Panc1 (cell line): Measurements from ENCODE around the gene FARS2. TPM values are rescaled to one million over a fixed set of nuclear protein-coding genes. Genes with fewer than 3 reads are reported as not detected.

Source experiments
- ATAC-seq: fragments of 200-7000 bp; cut with Tn5 transposase; 2 replicates; pipeline ENCODE4 v1.9.1; 2020; ENCODE audit warnings: mild to moderate bottlenecking, moderate library complexity
- BruUV-seq: library from RNA; stranded (reverse); fragments of 400-500 nt; replicated peaks from 2 replicates; lab custom pipeline; 2021; lab: Mats Ljungman, UMichigan
- CTCF ChIA-PET: fragments of 300-600 bp; sonication (Branson Sonifier 250); formaldehyde crosslinking; loops from one replicate; lab custom pipeline; 2022; ENCODE audit warnings: antibody characterized with exemption; lab: Charles Lee
- POLR2A ChIA-PET: fragments of 300-600 bp; sonication (Branson Sonifier 250); formaldehyde crosslinking; loops from one replicate; lab custom pipeline; 2022; ENCODE audit warnings: antibody characterized with exemption; lab: Charles Lee
- DNase-seq: peaks from one replicate; pipeline ENCODE4 v3.0.0-alpha.2; 2010; ENCODE audit warnings: low read depth, low spot score
- H3K27ac ChIP-seq: 2 replicates; pipeline ENCODE4 v1.5.1; 2011; ENCODE audit warnings: mild to moderate bottlenecking, low read length, inconsistent platforms
- H3K27me3 ChIP-seq: fragments of 200-500 bp; sonication (Bioruptor generic); 2 replicates; pipeline ENCODE4 v1.6.0; 2014; ENCODE audit warnings: low read length, inconsistent platforms; ENCODE audit not compliant: control insufficient read depth, insufficient read depth
- H3K36me3 ChIP-seq: fragments of 200-500 bp; sonication (Bioruptor generic); 2 replicates; pipeline ENCODE4 v1.5.1; 2014; ENCODE audit warnings: inconsistent platforms, mild to moderate bottlenecking, low read length, moderate library complexity; ENCODE audit not compliant: control insufficient read depth, insufficient read depth
- H3K4me1 ChIP-seq: 2 replicates; pipeline ENCODE4 v1.5.1; 2011; ENCODE audit warnings: inconsistent platforms, mild to moderate bottlenecking, low read length, moderate library complexity; ENCODE audit not compliant: control insufficient read depth, insufficient read depth
- H3K4me3 ChIP-seq, 2 experiments: 2 replicates each; pipeline ENCODE4 v1.5.1; 2011 to 2012; ENCODE audit warnings: low read depth in 2 of 2, low read length in 2 of 2, mild to moderate bottlenecking in 2 of 2, inconsistent platforms in 1 of 2, moderate library complexity in 1 of 2
- H3K9me3 ChIP-seq: fragments of 200-500 bp; sonication (Bioruptor generic); 2 replicates; pipeline ENCODE4 v1.5.1; 2014; ENCODE audit warnings: low read depth, mild to moderate bottlenecking, inconsistent platforms, low read length, moderate library complexity; ENCODE audit not compliant: control insufficient read depth, insufficient read depth
- CTCF ChIP-seq: fragments of 450-650 bp; IDR thresholded peaks from 2 replicates; pipeline ENCODE4 v1.5.1; 2017; ENCODE audit warnings: mild to moderate bottlenecking
- POLR2AphosphoS5 ChIP-seq: IDR thresholded peaks from 2 replicates; pipeline ENCODE4 v1.6.1; 2012; ENCODE audit warnings: mild to moderate bottlenecking, low read depth, low read length, moderate library complexity
- SIN3A ChIP-seq: IDR thresholded peaks from 2 replicates; pipeline ENCODE4 v1.6.1; 2012; ENCODE audit warnings: low read depth, mild to moderate bottlenecking, low read length, moderate library complexity, borderline replicate concordance; ENCODE audit not compliant: insufficient read depth
- TCF7L2 ChIP-seq: IDR thresholded peaks from 2 replicates; pipeline ENCODE4 v1.6.1; 2011; ENCODE audit warnings: mild to moderate bottlenecking, low read depth, low read length, inconsistent platforms
- in situ Hi-C: cut with HindIII; loops from 2 replicates; pipeline ENCODE4 v1.10.0; 2016; ENCODE audit warnings: low sequenced_read_pairs, low pct_unique_long_range_greater_than_20kb
- intact Hi-C: fragments of 100-400 bp; cut with micrococcal nuclease; formaldehyde crosslinking; loops from one replicate; pipeline ENCODE4 v1.10.0; 2022; ENCODE audit not compliant: unreplicated experiment
- total RNA-seq: library from RNA; stranded (reverse); gene quantifications from one replicate; pipeline ENCODE4 v1.2.1, GENCODE V29; 2021; ENCODE audit not compliant: unreplicated experiment
- TF ChIP-seq, protein P1 (sequence below), 2 experiments: IDR thresholded peaks; 2 replicates each; pipeline ENCODE4 v1.6.1; 2011 to 2012; ENCODE audit warnings: low read depth in 2 of 2, control low read depth in 1 of 2, low read length in 1 of 2, mild to moderate bottlenecking in 1 of 2, moderate library complexity in 1 of 2; ENCODE audit not compliant: insufficient read depth in 1 of 2

The FARS2 gene
- total RNA-seq, 1 experiment from 2014 or later: 12.8 TPM

GRCh38 chr6:5504078-5504477 lies 242.8 kb downstream of the FARS2 start:
- TF ChIP-seq CTCF (no peak), SIN3A (no peak), TCF7L2 (no peak), POLR2AphosphoS5 (no peak)
- TF ChIP-seq, protein P1, sequence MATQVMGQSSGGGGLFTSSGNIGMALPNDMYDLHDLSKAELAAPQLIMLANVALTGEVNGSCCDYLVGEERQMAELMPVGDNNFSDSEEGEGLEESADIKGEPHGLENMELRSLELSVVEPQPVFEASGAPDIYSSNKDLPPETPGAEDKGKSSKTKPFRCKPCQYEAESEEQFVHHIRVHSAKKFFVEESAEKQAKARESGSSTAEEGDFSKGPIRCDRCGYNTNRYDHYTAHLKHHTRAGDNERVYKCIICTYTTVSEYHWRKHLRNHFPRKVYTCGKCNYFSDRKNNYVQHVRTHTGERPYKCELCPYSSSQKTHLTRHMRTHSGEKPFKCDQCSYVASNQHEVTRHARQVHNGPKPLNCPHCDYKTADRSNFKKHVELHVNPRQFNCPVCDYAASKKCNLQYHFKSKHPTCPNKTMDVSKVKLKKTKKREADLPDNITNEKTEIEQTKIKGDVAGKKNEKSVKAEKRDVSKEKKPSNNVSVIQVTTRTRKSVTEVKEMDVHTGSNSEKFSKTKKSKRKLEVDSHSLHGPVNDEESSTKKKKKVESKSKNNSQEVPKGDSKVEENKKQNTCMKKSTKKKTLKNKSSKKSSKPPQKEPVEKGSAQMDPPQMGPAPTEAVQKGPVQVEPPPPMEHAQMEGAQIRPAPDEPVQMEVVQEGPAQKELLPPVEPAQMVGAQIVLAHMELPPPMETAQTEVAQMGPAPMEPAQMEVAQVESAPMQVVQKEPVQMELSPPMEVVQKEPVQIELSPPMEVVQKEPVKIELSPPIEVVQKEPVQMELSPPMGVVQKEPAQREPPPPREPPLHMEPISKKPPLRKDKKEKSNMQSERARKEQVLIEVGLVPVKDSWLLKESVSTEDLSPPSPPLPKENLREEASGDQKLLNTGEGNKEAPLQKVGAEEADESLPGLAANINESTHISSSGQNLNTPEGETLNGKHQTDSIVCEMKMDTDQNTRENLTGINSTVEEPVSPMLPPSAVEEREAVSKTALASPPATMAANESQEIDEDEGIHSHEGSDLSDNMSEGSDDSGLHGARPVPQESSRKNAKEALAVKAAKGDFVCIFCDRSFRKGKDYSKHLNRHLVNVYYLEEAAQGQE (IDR thresholded peaks at IDR 0.05; ENCODE audit: insufficient read depth in 1 of 2, low read depth in 2 of 2, low read length in 1 of 2): no peak
- Histone ChIP-seq H3K27ac (no peak overlapping the region), H3K36me3 (no peaks in the 10 kb centered on the region), H3K4me1 (no peaks in the 10 kb centered on the region), H3K27me3 (no peaks in the 10 kb centered on the region), H3K4me3 (no peak overlapping the region), H3K9me3 (no peaks in the 10 kb centered on the region)
- no peak for ATAC-seq
- intact Hi-C loops: no loop called here
- DNase-seq: no peak
- in situ Hi-C loops: no loop called here
- ChIA-PET CTCF (no interaction called here), POLR2A (interaction anchor here (0.6 kb wide), 1 partner anchor 101 kb away, joined by 6 read pairs; no protein-coding TSS in a partner anchor)
- BruUV-seq: no TSS peak

- Histone ChIP-seq H3K9me3 (no peaks in the 10 kb centered on the region), H3K27me3 (no peaks in the 10 kb centered on the region), H3K4me1 (no peaks in the 10 kb centered on the region), H3K27ac (no peak overlapping the region), H3K36me3 (no peaks in the 10 kb centered on the region), H3K4me3 (no peak overlapping the region)
- ATAC-seq (no peak), DNase-seq (no peak)
- in situ Hi-C loops: no loop called here
- ChIA-PET CTCF (no interaction called here), POLR2A (interaction anchor here (0.7 kb wide), 1 partner anchor 241 kb away, joined by 4 read pairs; no protein-coding TSS in a partner anchor)
- intact Hi-C loops: no loop called here
- no TSS peak for BruUV-seq
- no peak for TF ChIP-seq CTCF
- TF ChIP-seq SIN3A: no peak
- TF ChIP-seq POLR2AphosphoS5: no peak
- TF ChIP-seq TCF7L2: no peak
- TF ChIP-seq, protein P1 (IDR thresholded peaks at IDR 0.05; ENCODE audit: insufficient read depth in 1 of 2, low read depth in 2 of 2, low read length in 1 of 2): no peak
Observed at GRCh38 chr6:5506149-5506548, 244.8 kb downstream of the FARS2 start.
